AG08395 (cell line): ENCODE measurements around the gene HSFX1.
"Not testable (repeated sequence)": the region's sequence is repeated elsewhere in the genome, so short reads cannot be mapped to it uniquely, and the experiment has no call there.

Experiments used
- DNase-seq: peaks from one replicate; pipeline ENCODE4 v3.0.0; 2012; ENCODE audit warnings: mixed read lengths, low spot score

Gene HSFX1

GRCh38 chrX:149773768-149774167 lies at the start of gene HSFX1:
HSFX1 (plus strand) TSS chrX:149774068; CDS start chrX:149774682, 614 bp downstream.
- not testable (repeated sequence) for DNase-seq

GRCh38 chrX:149727308-149727707 lies 46.6 kb upstream of the HSFX1 start:
- DNase-seq: not testable (repeated sequence)

- not testable (repeated sequence) for DNase-seq
These were observed 31.6 kb upstream of the HSFX1 start for GRCh38 chrX:149742269-149742668.

GRCh38 chrX:149746390-149747007 lies 27.4 kb upstream of the HSFX1 start:
- not testable (repeated sequence) for DNase-seq

GRCh38 chrX:149757206-149758067 lies 16.4 kb upstream of the HSFX1 start:
- no peak for DNase-seq

- no peak for DNase-seq
These were observed 15.7 kb upstream of the HSFX1 start for GRCh38 chrX:149758068-149758714.

- not testable (repeated sequence) for DNase-seq
These were observed 15.2 kb upstream of the HSFX1 start for GRCh38 chrX:149758715-149759078.

- no peak for DNase-seq
These were observed 14.0 kb upstream of the HSFX1 start for GRCh38 chrX:149759824-149760223.

- DNase-seq: no peak
These were observed 12.9 kb upstream of the HSFX1 start for GRCh38 chrX:149760965-149761364.

GRCh38 chrX:149761858-149762674 lies 11.8 kb upstream of the HSFX1 start:
- DNase-seq: not testable (repeated sequence)

GRCh38 chrX:149762696-149763614 lies 10.9 kb upstream of the HSFX1 start:
- no peak for DNase-seq

GRCh38 chrX:149770344-149770743 lies 3.5 kb upstream of the HSFX1 start:
- not testable (repeated sequence) for DNase-seq

- not testable (repeated sequence) for DNase-seq
These were observed 842 bp upstream of the HSFX1 start for GRCh38 chrX:149773026-149773425.

- not testable (repeated sequence) for DNase-seq
These were observed 4.1 kb downstream of the HSFX1 start for GRCh38 chrX:149777999-149778398.

- DNase-seq: not testable (repeated sequence)
These were observed 7.9 kb downstream of the HSFX1 start, which contains the start of gene MAGEA9 for GRCh38 chrX:149781727-149782126. MAGEA9 (plus strand) TSS chrX:149781930; CDS start chrX:149786211, 4,281 bp downstream.

- not testable (repeated sequence) for DNase-seq
These were observed 21.7 kb downstream of the HSFX1 start for GRCh38 chrX:149795531-149795930.

GRCh38 chrX:149799095-149799714 lies 25.3 kb downstream of the HSFX1 start:
- no peak for DNase-seq

- DNase-seq: no peak
These were observed 26.1 kb downstream of the HSFX1 start for GRCh38 chrX:149799938-149800337.

GRCh38 chrX:149803458-149804062 lies 29.7 kb downstream of the HSFX1 start:
- no peak for DNase-seq

GRCh38 chrX:149804102-149804501 lies 30.2 kb downstream of the HSFX1 start:
- no peak for DNase-seq
